Kidney epithelial cell (primary cell): ENCODE measurements around the gene GPR141. TPM values are rescaled to one million over a fixed set of nuclear protein-coding genes. Genes with fewer than 3 reads are reported as not detected.

Experiments
- DNase-seq: peaks from one replicate; pipeline ENCODE4 v3.0.0-alpha.2; 2010; ENCODE audit warnings: low read depth
- H3K27me3 ChIP-seq: 2 replicates; pipeline ENCODE4 v1.6.0; 2011; ENCODE audit warnings: low read length; ENCODE audit not compliant: control insufficient read depth, insufficient read depth
- H3K36me3 ChIP-seq: 2 replicates; pipeline ENCODE4 v1.5.1; 2011; ENCODE audit warnings: low read length; ENCODE audit not compliant: control insufficient read depth, insufficient read depth
- H3K4me3 ChIP-seq: 2 replicates; pipeline ENCODE4 v1.5.1; 2011; ENCODE audit warnings: low read depth, mild to moderate bottlenecking, control low read depth, low read length
- CTCF ChIP-seq: IDR thresholded peaks from 2 replicates; pipeline ENCODE4 v1.5.1; 2011; ENCODE audit warnings: mild to moderate bottlenecking, moderate library complexity, low read length, control low read depth, inconsistent platforms; ENCODE audit not compliant: insufficient read depth, poor library complexity, severe bottlenecking
- total RNA-seq: library from RNA; depleted of rRNA; stranded (reverse); fragments of >200 nt; gene quantifications from 2 replicates; pipeline ENCODE4 v1.2.3, GENCODE V29; 2015

Gene GPR141
- total RNA-seq, 1 donor from 2014 or later = not detected

GRCh38 chr7:37765872-37766525 lies 82.4 kb downstream of the GPR141 start:
- no peaks in the 10 kb centered on the region for H3K27me3 ChIP-seq
- H3K4me3 ChIP-seq = no peak overlapping the region
- no peak for TF ChIP-seq CTCF
- no peaks in the 10 kb centered on the region for H3K36me3 ChIP-seq
- DNase-seq = no peak

GRCh38 chr7:37768611-37769010 lies 85.0 kb downstream of the GPR141 start:
- Histone ChIP-seq H3K36me3 (no peaks in the 10 kb centered on the region), H3K27me3 (no peaks in the 10 kb centered on the region), H3K4me3 (no peak overlapping the region)
- TF ChIP-seq CTCF = no peak
- DNase-seq = no peak

GRCh38 chr7:37769291-37769690 lies 85.7 kb downstream of the GPR141 start:
- TF ChIP-seq CTCF = no peak
- Histone ChIP-seq H3K27me3 (no peaks in the 10 kb centered on the region), H3K4me3 (no peak overlapping the region), H3K36me3 (no peaks in the 10 kb centered on the region)
- DNase-seq = no peak

GRCh38 chr7:37769726-37770125 lies 86.2 kb downstream of the GPR141 start:
- Histone ChIP-seq H3K27me3 (no peaks in the 10 kb centered on the region), H3K4me3 (no peak overlapping the region), H3K36me3 (no peaks in the 10 kb centered on the region)
- TF ChIP-seq CTCF = no peak
- no peak for DNase-seq

GRCh38 chr7:37770838-37771237 lies 87.3 kb downstream of the GPR141 start:
- no peaks in the 10 kb centered on the region for H3K27me3 ChIP-seq
- TF ChIP-seq CTCF = no peak
- H3K36me3 ChIP-seq = no peaks in the 10 kb centered on the region
- no peak for DNase-seq
- no peak overlapping the region for H3K4me3 ChIP-seq

- H3K27me3 ChIP-seq = no peaks in the 10 kb centered on the region
- no peak for TF ChIP-seq CTCF
- no peaks in the 10 kb centered on the region for H3K36me3 ChIP-seq
- H3K4me3 ChIP-seq = no peak overlapping the region
- DNase-seq = no peak
Measured at GRCh38 chr7:37771342-37771741, 87.8 kb downstream of the GPR141 start.
